Activated CD4-positive, alpha-beta T cell treated with anti-CD3 and anti-CD28 coated beads, Interleukin-2, amount 50 U/mL, for 24 hours (primary cell): ENCODE results near the gene LRP1.

Experiments
- DNase-seq, 2 donors: peaks; one replicate each; pipeline ENCODE4 v3.0.0-alpha.2; 2020; ENCODE audit warnings: low read depth in 1 of 2, low spot score in 1 of 2

LRP1 gene

GRCh38 chr12:57233357-57234232 is 105.3 kb downstream of the LRP1 start:
- DNase-seq, result no peak

- no peak for DNase-seq
Measured at GRCh38 chr12:57234233-57234570, 105.9 kb downstream of the LRP1 start.

- DNase-seq, result no peak
Measured at GRCh38 chr12:57234571-57235016, 106.3 kb downstream of the LRP1 start.

- no peak for DNase-seq
Measured at GRCh38 chr12:57235017-57235727, 106.9 kb downstream of the LRP1 start.

GRCh38 chr12:57235728-57236131 is 107.4 kb downstream of the LRP1 start:
- DNase-seq, result no peak

- DNase-seq, result no peak
Measured at GRCh38 chr12:57236201-57236924, 108.1 kb downstream of the LRP1 start.

GRCh38 chr12:57236925-57237595 is 108.8 kb downstream of the LRP1 start:
- DNase-seq, result no peak

GRCh38 chr12:57237596-57237931 is 109.3 kb downstream of the LRP1 start:
- DNase-seq, result no peak

- DNase-seq, result no peak
Measured at GRCh38 chr12:57237932-57238853, 109.9 kb downstream of the LRP1 start.

- peak; percentile 76 to 87 for DNase-seq
Measured at GRCh38 chr12:57238854-57239554, 110.7 kb downstream of the LRP1 start.

GRCh38 chr12:57239587-57240065 is 111.3 kb downstream of the LRP1 start:
- DNase-seq, result no peak

GRCh38 chr12:57240066-57240921 is 112.0 kb downstream of the LRP1 start:
- peak in 1 of 2 donors; percentile 56 for DNase-seq

- no peak for DNase-seq
Measured at GRCh38 chr12:57240926-57241401, 112.7 kb downstream of the LRP1 start.

GRCh38 chr12:57241402-57242310 is 113.4 kb downstream of the LRP1 start:
- no peak for DNase-seq

- no peak for DNase-seq
Measured at GRCh38 chr12:57242329-57242690, 114.0 kb downstream of the LRP1 start.

GRCh38 chr12:57242691-57243454 is 114.6 kb downstream of the LRP1 start:
- DNase-seq, result no peak
